ENCODE measurements around the gene FBXL5. TPM values are rescaled to one million over a fixed set of nuclear protein-coding genes. Genes with fewer than 3 reads are reported as not detected.

The FBXL5 gene
- total and polyA plus RNA-seq, 9 of the 15 experiments (the other 6 are each of a cell fraction or from before 2014, with no cell fraction given), result 6.0 to 35.2 (median 22.1) TPM

GRCh38 chr4:15649914-15650545 lies 5.1 kb downstream of the FBXL5 start (continued):
- no peak for TF ChIP-seq RERE (CRISPR knock-in tag; IDR thresholded peaks at IDR 0.05; ENCODE audit: borderline replicate concordance)
- TF ChIP-seq TCF3 (CRISPR knock-in tag; IDR thresholded peaks at IDR 0.05), result no peak
- no peak for TF ChIP-seq RFX5 (IDR thresholded peaks at IDR 0.05; ENCODE audit: low read depth, low read length)
- TF ChIP-seq PHF8 (IDR thresholded peaks at IDR 0.05; ENCODE audit: borderline replicate concordance, low read length), result no peak
- TF ChIP-seq HOXB6 (CRISPR knock-in tag; IDR thresholded peaks at IDR 0.05; ENCODE audit: borderline replicate concordance), result no peak
- no peak for TF ChIP-seq ZNF12 (CRISPR knock-in tag; IDR thresholded peaks at IDR 0.05)
- TF ChIP-seq ELK1 (CRISPR knock-in tag; IDR thresholded peaks at IDR 0.05), result no peak
- TF ChIP-seq RBM22 (IDR thresholded peaks at IDR 0.05; ENCODE audit: low read depth, low read length, poor library complexity, severe bottlenecking), result no peak
- TF ChIP-seq ZNF507 (tag; conservative IDR thresholded peaks at IDR 0.05), result no peak
- TF ChIP-seq HNRNPUL1 (IDR thresholded peaks at IDR 0.05; ENCODE audit: low read length), result no peak
- TF ChIP-seq ZNF696 (CRISPR knock-in tag; conservative IDR thresholded peaks at IDR 0.05), result no peak
- TF ChIP-seq NR0B1 (IDR thresholded peaks at IDR 0.05; ENCODE audit: partially characterized antibody), result no peak
- no peak; the same call in 1 of the 2 replicates for TF ChIP-seq CXXC5 (CRISPR knock-in tag; IDR thresholded peaks at IDR 0.05)
- no peak for TF ChIP-seq ARNT (IDR thresholded peaks at IDR 0.05)
- no peak for TF ChIP-seq RNF219 (CRISPR knock-in tag; IDR thresholded peaks at IDR 0.05)
- TF ChIP-seq XRCC4 (IDR thresholded peaks at IDR 0.05; ENCODE audit: extremely low read depth, insufficient read depth, insufficient read length), result no peak
- no peak for TF ChIP-seq MCM5 (IDR thresholded peaks at IDR 0.05; ENCODE audit: low read depth)
- TF ChIP-seq CC2D1A (IDR thresholded peaks at IDR 0.05), result peak; percentile 58; the same call in 1 of the 2 replicates
- no peak for TF ChIP-seq CBX5 (IDR thresholded peaks at IDR 0.05; ENCODE audit: borderline replicate concordance, low read depth)
